Tibial nerve (tissue), 3 donors: Measurements from ENCODE around the gene CILP2.

Experiments used
- POLR2A ChIP-seq, 2 donors: fragments of 450-650 bp; IDR thresholded peaks; one replicate each; pipeline ENCODE4 v1.6.1; 2017; ENCODE audit warnings: antibody characterized with exemption in 2 of 2, mild to moderate bottlenecking in 2 of 2, moderate library complexity in 2 of 2
- TF ChIP-seq, protein P1 (sequence below), 5 experiments: fragments of 200-600 bp in 3 of 5; fragments of 450-650 bp in 2 of 5; sonication (generic) in 3 of 5; IDR thresholded peaks; one replicate each; pipeline ENCODE4 v1.5.1; 2016 to 2019; ENCODE audit warnings: antibody characterized with exemption in 5 of 5, mild to moderate bottlenecking in 3 of 5, moderate library complexity in 2 of 5

DNA sequence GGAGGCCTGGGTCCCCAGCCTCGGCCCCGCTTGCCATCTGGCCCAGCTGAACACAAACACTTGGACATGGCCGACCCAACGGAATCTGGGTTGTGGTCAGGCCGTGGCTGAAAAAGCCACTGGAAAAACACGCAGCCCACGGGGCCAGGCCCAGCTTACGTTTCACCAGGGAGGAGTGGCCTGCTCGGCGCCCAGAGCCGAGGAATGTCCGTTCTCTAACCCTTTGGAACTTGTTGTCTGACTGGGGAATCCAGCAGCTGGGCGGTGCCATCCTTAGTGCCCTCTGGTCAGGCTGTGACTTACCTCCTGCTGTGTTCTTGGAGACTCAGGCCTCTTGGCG lies 13.8 kb downstream of the CILP2 start:
- no peak for TF ChIP-seq POLR2A (IDR thresholded peaks at IDR 0.05)
- TF ChIP-seq, protein P1, sequence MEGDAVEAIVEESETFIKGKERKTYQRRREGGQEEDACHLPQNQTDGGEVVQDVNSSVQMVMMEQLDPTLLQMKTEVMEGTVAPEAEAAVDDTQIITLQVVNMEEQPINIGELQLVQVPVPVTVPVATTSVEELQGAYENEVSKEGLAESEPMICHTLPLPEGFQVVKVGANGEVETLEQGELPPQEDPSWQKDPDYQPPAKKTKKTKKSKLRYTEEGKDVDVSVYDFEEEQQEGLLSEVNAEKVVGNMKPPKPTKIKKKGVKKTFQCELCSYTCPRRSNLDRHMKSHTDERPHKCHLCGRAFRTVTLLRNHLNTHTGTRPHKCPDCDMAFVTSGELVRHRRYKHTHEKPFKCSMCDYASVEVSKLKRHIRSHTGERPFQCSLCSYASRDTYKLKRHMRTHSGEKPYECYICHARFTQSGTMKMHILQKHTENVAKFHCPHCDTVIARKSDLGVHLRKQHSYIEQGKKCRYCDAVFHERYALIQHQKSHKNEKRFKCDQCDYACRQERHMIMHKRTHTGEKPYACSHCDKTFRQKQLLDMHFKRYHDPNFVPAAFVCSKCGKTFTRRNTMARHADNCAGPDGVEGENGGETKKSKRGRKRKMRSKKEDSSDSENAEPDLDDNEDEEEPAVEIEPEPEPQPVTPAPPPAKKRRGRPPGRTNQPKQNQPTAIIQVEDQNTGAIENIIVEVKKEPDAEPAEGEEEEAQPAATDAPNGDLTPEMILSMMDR (IDR thresholded peaks at IDR 0.05): no peak
